NB4 (cell line): ENCODE measurements around the gene CELA2B.
"Not testable (repeated sequence)": the region's sequence is repeated elsewhere in the genome, so short reads cannot be mapped to it uniquely, and the experiment has no call there.

Experiments
- MYC ChIP-seq: IDR thresholded peaks from 2 replicates; pipeline ENCODE4 v1.6.1; 2011; ENCODE audit warnings: low read depth, low read length
- POLR2A ChIP-seq: IDR thresholded peaks from 2 replicates; pipeline ENCODE4 v1.6.1; 2011; ENCODE audit warnings: mild to moderate bottlenecking; ENCODE audit not compliant: insufficient read length; ENCODE audit errors: extremely low read depth
- TF ChIP-seq, protein P1 (sequence below): IDR thresholded peaks from one replicate; pipeline ENCODE4 v1.5.1; 2012; ENCODE audit warnings: low read depth, low read length
- TF ChIP-seq, protein P2 (sequence below): IDR thresholded peaks from 2 replicates; pipeline ENCODE4 v1.6.1; 2011; ENCODE audit warnings: low read depth, low read length

DNA sequence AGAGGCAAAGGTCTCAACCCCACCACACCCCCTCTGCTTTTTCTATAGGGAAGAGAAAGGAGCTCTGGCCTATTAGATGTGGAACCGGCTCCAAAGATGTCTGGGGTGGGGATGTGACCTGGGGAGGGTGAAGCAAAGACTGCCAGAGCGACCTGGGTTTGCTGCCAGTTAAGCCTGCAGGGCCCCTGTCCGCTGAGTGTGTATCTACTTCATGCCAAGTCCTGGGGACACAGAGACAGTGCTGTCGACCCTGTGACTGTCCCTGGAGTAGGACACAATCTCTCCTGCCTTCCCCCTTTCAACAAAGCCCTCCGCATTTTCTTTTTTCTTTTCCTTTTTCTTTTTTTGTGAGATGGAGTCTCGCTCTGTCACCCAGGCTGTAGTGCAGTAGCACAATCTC is 6.6 kb downstream of the CELA2B start:
- TF ChIP-seq, protein P1, sequence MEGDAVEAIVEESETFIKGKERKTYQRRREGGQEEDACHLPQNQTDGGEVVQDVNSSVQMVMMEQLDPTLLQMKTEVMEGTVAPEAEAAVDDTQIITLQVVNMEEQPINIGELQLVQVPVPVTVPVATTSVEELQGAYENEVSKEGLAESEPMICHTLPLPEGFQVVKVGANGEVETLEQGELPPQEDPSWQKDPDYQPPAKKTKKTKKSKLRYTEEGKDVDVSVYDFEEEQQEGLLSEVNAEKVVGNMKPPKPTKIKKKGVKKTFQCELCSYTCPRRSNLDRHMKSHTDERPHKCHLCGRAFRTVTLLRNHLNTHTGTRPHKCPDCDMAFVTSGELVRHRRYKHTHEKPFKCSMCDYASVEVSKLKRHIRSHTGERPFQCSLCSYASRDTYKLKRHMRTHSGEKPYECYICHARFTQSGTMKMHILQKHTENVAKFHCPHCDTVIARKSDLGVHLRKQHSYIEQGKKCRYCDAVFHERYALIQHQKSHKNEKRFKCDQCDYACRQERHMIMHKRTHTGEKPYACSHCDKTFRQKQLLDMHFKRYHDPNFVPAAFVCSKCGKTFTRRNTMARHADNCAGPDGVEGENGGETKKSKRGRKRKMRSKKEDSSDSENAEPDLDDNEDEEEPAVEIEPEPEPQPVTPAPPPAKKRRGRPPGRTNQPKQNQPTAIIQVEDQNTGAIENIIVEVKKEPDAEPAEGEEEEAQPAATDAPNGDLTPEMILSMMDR, result not testable (repeated sequence)
- TF ChIP-seq POLR2A, MYC: not testable (repeated sequence)
- TF ChIP-seq, protein P2, sequence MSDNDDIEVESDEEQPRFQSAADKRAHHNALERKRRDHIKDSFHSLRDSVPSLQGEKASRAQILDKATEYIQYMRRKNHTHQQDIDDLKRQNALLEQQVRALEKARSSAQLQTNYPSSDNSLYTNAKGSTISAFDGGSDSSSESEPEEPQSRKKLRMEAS, result not testable (repeated sequence)
